HG02642 (cell line): ENCODE data around the gene TMPRSS6.

Source experiments
- ATAC-seq: cut with Tn5 transposase; IDR thresholded peaks from one replicate; pipeline ENCODE4 v1.9.1; 2021; ENCODE audit warnings: mild to moderate bottlenecking; ENCODE audit not compliant: unreplicated experiment, poor library complexity

The TMPRSS6 gene

DNA sequence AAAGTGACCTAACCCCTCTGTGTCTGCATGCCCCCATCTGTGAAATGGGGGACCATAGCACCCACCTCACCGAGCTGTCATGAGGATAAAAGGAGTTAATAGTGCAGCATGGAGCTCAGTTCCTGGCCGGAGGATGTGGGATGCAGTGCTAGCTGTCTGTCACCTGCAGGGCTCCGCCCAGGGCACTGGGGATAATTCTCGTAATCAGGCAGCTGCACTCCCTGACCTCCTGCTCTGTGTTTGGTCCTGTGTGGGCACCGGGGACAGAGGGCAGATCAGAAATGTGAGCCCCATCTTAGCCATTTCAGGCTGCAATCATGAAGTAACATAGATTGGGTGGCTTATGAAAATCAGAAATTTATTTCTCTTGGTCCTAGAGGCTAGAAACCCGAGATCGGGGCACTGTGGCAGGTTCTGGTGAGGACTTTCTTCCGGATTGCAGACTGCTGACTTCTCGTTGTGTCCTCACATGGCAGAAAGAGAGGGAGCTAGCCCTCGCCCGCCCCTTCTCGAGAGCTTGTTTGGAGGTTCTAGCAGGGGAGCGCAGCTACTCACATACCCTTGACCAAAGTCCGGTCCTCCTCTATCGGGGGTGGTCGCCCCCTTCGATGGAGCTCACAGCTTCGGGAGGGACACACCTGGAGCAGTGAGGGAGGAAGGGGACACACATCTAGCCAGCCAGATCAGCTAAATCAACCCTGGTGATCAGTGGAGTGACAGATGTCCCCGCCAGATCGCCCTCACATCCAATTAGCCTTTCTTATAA, 54.7 kb downstream of the TMPRSS6 start:
- ATAC-seq, result no peak

DNA sequence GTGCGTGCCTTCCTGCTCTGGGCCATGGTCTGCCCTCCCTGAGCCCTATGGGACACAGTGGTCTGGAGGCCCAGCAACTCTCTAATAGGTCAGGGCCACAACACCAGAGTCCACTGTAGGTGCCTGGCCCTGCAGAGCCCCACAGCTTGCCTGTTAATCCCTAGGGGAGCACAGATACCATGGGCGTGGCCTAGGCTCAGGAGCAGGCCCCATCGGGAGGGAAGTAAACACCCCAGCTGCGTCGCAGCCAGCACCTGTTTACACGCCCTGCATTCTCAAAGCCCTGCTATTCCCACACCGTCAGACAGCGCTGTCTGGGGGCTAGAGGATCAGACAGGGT, 55.5 kb downstream of the TMPRSS6 start:
- no peak for ATAC-seq

DNA sequence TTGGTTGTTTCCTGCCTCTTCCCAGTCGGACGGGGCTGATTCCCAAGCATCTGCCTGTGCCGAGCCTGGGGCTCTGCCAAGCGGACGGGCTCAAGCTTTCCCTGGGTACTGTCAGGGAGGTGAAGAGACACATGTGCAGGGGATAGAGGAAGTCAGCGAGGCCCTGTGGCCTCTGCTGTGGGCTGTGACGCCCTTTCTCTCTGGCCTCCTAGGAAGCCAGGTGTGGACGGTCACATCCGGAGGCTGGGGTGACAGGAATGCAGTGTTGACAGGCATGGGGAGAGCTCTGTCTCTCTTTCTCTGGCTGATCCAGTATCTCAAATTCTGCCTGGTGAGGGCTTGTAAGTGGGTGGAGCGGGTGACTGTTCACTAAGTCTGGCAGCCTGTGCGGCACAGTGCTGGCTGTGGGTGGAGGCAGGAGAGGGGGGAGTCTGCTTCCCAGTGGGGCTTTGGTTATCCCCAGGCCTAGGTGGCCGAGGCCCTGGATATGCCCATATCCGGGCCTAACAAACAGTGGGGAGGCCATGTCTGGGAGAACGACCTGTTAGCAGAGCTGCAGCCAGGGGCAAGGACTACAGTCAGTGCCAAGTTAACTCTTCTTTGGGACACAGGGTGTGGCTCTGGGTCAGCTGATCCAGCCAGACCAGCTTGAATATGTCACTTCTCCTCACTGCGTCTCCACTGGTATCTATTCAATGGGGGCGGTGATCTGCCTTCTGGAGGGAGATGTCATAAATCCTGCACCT, 56.0 kb downstream of the TMPRSS6 start:
- no peak for ATAC-seq

DNA sequence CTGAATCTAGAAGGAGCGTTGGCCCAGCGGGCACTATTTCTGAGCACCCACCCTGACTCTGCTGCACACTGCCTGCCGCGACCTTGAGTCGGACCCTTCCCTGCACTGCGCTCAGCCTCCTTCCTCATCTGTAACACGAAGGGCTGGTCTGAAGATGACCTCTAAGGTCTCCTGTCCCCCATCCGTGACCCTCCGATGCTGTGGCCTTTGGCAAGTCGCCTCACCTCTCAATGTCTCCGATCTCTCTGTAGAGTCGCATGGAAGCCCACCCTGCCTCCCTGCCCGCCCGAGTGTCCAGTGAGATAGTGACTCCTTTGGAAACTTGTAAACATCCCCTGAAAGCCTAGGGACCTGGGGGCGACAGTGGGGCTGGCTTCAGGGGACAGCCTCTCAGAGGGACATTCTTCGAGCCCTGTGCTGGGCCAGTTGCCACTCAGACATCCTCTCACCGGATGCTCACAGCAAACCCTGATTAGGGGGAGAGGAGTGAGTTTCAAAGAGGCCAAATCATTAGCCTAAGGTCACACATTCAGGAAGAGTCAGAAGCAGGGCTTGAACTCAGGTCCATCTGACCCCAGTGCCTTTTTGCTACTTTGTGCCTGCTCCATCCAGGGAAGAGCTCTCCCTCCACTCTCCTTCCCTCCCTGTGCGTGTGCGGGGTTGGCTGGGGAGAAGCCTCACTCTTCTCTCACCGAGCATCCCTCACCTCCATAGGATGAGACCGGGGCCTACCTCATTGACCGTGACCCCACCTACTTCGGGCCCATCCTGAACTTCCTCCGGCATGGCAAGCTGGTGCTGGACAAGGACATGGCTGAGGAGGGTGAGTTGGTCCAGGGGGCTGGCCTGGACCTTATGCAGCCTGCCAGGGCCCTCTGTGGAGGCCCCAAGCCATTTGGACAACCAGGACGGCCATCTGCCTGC, 56.9 kb downstream of the TMPRSS6 start:
- ATAC-seq, result no peak

DNA sequence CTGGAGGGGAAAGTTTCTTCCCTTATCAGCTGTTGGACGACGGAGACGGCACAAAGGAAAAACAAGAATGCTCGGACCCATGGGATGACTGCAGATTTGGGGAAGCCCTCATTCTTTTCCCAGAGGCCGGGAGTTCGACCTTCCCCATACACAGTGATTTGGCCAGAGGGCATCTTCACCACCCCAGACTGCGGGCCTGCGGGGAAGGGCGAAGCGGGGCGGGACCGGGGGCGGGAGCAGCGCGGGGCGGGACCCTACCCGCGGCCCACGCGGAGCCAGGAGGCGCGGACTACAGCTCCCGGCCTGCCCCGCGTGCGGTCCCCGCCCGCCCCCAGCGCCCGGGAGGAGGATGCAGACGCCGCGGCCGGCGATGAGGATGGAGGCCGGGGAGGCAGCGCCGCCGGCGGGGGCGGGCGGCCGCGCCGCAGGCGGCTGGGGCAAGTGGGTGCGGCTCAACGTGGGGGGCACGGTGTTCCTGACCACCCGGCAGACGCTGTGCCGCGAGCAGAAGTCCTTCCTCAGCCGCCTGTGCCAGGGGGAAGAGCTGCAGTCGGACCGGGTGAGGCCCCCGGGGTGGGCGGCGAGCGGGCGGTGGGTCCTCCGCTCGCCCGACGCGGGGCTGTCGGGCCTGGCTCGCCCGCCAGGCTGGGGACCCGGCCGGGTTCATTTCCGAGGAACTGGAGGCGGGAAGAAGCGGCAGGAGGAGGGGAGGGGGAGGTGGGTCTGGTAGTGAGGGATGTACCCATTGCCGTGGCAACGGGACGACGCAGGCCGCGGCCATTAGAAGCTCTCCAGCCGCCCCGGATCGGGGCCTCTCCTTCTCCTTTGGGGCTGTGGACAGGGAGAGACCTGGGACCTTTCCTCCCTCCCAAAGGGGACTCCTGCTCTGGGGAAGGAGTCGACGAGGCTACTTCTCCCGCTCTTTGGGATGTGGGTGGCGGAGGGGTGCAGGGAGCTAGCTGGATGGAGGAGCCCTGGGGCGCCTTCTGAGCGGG, 57.8 kb downstream of the TMPRSS6 start, which contains the start of gene KCTD17:
Gene KCTD17 (plus strand): TSS at position 352 of the 995 bp plus-strand sequence. CDS start 19 bp downstream, at position 371.
- ATAC-seq, result peak; percentile 76

DNA sequence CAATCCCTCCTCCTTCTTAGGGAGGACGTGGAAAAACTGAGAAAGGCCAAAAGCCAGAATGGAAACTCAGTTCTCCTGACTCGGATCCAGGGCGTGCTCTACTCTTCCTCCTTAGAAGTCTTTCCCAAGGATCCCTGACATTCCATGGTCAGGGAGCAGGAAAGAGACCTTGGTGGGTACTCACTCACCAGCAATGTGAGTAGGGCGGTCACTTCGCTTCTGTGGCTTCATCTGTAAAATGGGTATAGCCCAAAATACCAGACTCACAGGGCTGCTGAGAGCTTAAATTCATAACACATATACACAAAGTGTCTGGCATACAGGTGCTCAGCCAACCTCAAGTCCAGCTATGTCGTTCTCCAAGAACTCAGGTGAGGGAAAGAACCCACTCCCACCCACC, 58.6 kb downstream of the TMPRSS6 start:
- no peak for ATAC-seq

DNA sequence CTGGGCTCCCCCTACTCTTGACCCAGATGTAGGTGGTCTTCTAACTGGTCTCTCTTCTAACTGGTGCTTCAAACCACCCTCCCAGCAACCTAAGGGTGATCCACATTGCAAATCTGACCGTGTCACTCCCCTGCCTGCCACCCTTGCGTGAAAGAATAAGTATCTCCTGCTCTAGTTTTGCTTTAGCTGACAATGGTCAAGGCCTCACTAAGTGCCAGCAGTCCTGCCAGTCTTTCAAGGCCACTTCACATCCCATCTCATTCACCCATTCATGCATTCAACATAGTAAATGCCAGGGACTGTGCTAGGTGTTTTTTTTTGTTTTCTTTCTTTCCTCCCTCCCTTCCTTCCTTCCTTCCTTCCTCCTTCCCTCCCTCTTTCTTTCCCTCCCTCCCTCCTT, 60.3 kb downstream of the TMPRSS6 start:
- no peak for ATAC-seq

DNA sequence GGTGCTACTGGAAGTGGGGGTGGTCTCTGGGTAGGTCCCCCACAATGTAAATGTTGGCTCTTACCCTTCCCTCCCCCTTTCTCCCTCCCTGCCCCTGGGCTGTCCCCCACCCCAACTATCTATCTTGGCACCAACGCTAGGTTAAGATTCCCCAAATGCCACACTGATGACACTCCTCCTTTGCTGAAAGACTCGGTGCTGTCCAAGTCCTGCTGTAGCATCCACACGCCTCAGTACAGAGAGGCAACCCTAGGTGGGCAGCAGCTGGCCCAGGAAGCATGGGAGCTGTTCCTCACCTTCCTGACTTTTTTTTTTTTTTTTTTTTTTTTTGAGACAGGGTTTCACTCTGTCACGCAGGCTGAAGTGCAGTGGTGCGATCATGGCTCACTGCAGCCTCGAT, 61.4 kb downstream of the TMPRSS6 start:
- ATAC-seq, result no peak

DNA sequence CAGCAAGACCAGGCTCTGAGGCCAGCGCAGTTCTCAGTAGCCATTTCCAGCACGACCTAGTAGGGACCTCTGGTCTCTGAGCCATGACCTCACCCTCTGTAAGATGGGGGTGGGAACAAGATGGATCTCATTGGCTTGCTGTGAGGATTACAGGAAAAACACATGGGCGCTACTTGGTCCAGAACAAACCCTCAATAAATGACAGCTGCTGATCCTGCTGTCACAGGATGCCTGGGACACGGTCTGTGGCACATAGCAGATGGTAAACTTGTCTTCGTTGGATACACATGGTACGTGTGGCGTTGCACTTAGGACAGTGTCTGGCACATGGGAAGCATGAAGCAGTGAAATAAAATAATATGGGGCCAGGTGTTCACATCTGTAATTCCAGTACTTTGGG, 62.5 kb downstream of the TMPRSS6 start:
- ATAC-seq, result no peak

DNA sequence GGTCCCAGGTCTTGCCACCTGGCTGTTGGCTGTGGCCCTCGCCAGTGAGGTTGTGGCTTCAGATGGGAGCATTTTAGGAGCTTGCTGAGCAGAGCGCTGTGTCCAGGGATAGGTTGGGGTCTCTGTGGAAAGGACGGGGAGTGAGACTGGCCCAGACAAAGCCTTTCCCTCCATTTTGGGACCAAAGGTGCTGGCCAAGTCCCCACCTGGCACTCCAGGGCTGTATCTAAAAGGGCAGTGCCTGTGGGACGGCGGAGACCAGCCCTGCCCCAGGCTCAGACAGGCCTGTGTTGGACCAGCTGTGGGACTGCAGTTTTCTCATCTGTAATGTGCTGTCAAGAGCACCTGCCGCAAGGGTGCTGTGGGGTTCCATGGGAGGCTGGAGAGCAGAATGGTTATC, 62.9 kb downstream of the TMPRSS6 start:
- no peak for ATAC-seq

DNA sequence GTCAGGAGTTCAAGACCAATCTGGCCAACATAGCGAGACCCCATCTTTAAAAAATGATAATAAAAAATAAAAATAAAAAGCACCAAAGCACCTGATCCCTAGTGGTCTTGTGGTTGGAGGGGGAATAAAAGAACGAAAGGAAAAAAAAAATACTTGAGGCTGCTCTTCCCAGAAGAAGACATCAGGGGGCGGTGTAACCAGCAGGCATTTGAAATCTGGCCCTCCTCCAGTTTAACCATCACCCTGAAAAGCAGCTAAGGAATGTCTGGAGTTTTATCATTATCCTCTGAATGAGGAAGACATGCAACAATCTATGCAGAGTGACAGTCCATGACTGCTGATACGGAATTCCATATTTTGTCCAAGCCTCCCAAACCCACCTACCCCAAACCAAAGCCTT, 63.6 kb downstream of the TMPRSS6 start:
- no peak for ATAC-seq

DNA sequence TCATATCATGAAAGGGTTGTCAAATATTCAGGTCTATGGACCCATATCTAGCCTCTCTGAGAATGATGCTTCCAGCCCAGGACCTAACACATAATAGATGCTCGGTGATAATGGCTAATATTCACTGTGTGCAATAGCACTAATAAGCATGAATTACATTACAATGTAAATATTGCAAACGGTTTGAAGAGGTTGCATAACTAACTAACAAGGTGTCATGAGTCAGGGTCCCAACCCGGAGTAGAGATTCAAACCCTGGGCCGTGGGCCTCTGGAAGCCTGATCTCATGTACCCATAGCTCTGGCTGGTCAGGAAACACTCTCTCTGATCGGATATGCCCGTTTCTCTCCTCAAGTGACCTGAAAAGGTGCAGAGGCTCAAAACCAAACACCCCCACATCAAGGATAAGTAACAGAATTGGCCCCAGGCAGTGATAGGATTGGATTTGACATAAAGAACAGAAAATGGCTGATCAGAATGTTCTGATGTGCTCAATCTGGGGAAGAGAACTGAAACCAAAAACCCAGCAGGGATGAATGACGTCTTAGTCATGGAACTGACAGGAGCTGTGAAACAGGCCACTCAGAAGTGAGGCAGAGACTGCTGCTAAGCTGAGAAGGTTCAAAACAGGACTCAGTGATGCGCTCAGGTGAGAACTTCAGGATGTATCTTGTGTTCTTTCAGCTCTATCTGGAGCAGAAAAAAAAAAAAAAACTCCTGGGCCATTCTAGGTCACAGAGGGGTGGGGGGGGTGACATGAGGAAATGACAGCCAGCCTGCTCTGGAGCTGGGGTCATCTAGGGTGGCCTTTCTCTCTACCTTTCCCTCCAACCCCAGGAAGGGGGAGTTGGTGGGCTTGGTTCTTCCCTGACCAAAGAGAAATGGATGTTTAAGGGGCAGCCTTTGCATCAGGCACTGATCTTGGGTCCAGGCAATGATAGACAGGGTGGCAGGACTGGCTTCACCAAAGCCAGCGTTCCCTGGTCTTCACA, 64.6 kb downstream of the TMPRSS6 start:
- no peak for ATAC-seq

DNA sequence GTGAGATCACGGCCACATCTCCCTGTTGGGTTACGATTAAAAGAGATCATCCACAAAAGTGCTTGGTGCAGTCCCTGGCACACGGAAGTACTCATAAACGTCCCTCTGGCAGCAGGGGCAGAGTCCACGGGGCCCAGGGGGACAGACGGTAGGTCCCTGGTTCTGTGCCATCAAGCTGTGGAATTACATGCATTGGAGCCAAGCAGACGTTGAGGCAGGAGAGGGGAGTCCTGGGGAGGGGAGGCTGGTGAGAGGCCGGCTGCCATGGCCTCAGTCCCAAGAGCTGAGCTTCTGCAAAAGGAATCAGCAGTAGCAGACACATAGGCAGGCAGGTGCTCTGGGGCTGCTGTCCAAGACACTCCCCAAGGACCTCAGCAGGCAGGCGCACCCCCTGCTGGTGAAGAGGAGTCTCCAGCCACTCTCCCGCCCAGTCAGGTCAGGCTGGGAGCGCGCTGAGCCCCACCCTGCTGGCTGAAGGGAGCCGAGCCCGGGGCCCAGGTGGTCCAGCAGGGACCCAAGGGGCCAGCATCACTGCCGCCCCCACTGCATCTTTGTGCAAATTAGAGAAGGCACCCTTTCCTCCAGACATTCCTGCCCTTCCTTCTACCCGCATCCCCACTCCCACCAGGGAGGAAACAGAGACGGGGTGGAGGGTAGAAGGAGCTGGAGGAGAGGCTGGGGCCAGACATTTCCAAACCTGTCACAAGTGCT, 65.5 kb downstream of the TMPRSS6 start:
- peak; percentile 59 for ATAC-seq

DNA sequence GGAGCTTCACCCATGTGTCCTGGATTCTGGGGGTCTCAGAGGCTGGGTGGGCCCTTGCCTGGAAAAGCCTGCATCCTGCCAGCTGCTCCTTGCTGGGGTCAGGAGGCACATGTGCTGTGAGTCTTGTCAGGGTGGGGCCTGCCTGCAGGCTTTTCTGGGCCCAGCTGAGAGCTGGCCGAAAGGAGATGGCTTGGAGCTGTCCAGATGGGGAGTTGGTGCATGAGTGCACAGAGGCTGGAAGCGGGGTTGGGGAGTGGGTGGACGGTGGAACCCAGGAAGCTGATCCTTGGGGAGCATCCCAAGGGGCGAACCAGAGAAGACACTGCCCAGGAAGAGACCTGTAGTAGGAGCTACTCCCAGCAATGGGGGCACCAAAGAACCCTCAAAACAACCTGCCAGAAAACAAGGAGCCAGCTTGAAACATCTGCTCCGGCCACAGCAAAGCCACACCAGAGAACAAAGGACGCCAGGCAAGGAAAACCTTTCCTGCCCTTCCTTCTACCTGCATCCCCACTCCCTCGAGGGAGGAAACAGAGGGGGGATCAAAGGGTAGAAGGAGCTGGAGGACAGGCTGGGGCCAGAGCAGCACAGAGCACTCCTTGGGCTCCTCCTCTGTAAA, 66.2 kb downstream of the TMPRSS6 start:
- no peak for ATAC-seq

DNA sequence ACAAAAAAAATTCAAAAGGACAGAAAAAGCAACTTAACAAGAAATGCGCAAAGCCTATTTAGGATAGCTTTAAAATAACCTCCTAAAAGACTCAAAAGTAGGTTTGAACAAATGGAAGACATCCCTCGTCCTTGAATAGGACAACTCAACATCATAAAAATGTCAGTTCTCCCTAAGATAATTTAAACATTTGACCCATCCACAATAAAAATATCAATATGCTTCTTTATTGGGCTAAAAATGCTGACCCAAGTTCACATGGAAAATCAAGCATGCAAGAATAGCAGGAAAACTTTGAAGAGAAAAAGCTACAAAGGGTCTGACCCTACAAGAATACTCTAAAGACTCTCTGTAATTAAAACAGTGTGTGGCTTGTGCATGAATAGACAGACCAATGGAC, 70.0 kb downstream of the TMPRSS6 start:
- ATAC-seq, result no peak

DNA sequence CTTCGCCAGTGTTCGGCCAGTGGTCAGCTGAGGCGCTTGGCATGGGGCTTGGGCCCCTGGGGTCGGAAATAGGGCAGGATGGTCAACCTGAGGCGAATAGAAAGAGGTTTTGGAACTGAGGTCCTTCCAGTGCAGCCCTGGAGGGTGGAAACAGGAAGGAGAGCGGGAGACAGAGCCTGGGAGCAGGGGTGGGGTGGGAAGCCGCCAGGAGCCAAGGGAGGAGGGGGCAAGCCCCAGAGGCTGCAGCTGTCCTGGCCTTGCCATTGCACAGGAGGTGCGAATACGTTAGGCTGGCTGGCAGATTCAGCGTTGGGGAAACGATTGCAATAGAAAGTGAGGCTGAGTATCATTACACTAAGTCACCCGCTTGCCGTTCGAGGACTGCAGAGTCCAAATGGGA, 71.8 kb downstream of the TMPRSS6 start:
- no peak for ATAC-seq

DNA sequence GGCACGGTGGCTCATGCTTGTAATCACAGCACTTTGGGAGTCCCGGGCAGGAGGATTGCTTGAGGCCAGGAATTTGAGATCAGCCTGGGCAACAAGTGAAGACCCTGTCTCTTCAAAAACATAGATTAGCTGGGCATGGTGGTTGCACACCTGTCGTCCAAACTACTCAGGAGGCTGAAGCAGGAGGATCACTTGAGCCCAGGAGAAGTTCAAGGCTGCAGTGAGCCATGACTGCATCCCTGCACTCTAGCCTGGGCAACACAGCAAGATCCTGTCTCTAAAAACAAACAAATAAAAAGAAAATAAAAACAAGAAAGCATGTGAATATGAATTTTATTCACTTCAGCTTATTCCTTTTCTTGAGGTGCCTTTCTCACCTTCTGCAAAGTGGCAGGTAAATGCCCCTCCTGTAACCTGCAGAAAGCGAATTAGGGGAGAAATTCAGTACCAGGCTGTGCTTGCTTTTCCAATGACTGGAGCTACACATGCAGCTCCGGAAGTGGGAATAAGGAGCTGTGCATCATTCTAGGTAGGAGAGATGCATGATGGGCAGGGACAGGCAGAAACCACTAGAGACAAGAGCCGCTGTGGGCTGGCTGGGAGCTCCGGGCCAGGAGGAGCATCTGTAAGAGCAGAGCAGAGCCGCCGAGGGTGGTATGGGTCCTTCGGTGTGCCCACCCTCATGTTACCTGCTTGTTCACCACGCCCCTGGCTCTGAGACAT, 72.7 kb downstream of the TMPRSS6 start:
- no peak for ATAC-seq
